ENCODE measurements around the gene SPDEF. TPM values are rescaled to one million over a fixed set of nuclear protein-coding genes. Genes with fewer than 3 reads are reported as not detected.

SPDEF gene
- total and polyA plus RNA-seq, 4 donors, result 2.6 to 11.8 (median 7.1) TPM

DNA sequence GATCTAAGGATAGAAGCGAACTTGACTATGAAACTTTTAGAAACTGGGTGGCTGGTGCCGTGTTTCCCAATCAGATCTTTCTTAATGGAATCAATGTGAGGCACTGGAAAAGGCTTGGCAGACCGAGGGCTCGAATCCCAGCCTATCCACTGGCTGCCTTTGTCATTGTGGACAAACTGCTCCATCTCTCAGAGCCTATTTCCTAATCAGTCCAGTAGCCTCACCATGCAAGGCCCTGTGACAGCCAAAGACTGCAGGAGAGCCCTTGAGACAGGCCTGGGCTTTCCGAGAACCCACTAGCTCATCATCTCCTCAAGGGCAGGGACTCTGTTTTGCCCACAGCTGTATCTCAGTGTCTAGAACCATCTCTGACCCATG, 43.4 kb downstream of the SPDEF start:
- peaks cover 0 to 9% (median 0%) of the 10 kb centered on the region in 5 donors for H3K4me1 ChIP-seq (ENCODE audit: control insufficient read depth in 5 of 5, insufficient read depth in 5 of 5, low read length in 5 of 5)
- no peak overlapping the region for H3K9ac ChIP-seq (ENCODE audit: insufficient read depth in 1 of 2, low read length in 2 of 2)
- H3K9me3 ChIP-seq (ENCODE audit: control insufficient read depth in 4 of 4, insufficient read depth in 3 of 4, low read length in 3 of 4), result peaks cover 0 to 3% (median 0%) of the 10 kb centered on the region in 4 donors
- WGBS, 2 donors, result 83 to 89% methylated on average over 5 of the region's 5 CpGs
- peak in 1 of 3 donors; percentile 2 for DNase-seq
- no peak overlapping the region for H3K27ac ChIP-seq (ENCODE audit: low read depth in 1 of 2, low read length in 1 of 2)
- TF ChIP-seq, protein P1, sequence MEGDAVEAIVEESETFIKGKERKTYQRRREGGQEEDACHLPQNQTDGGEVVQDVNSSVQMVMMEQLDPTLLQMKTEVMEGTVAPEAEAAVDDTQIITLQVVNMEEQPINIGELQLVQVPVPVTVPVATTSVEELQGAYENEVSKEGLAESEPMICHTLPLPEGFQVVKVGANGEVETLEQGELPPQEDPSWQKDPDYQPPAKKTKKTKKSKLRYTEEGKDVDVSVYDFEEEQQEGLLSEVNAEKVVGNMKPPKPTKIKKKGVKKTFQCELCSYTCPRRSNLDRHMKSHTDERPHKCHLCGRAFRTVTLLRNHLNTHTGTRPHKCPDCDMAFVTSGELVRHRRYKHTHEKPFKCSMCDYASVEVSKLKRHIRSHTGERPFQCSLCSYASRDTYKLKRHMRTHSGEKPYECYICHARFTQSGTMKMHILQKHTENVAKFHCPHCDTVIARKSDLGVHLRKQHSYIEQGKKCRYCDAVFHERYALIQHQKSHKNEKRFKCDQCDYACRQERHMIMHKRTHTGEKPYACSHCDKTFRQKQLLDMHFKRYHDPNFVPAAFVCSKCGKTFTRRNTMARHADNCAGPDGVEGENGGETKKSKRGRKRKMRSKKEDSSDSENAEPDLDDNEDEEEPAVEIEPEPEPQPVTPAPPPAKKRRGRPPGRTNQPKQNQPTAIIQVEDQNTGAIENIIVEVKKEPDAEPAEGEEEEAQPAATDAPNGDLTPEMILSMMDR (IDR thresholded peaks at IDR 0.05; ENCODE audit: control extremely low read depth, extremely low read depth), result no peak
- H3K4me3 ChIP-seq, result no peak overlapping the region
- ATAC-seq (ENCODE audit: insufficient read depth, low FRiP score), result no peak
- H3K36me3 ChIP-seq (ENCODE audit: control insufficient read depth in 4 of 4, insufficient read depth in 4 of 4, low read length in 4 of 4), result no peaks in the 10 kb centered on the region
- peaks cover 0 to 2% (median 0%) of the 10 kb centered on the region in 3 donors for H3K27me3 ChIP-seq (ENCODE audit: control insufficient read depth in 3 of 3, insufficient read depth in 3 of 3, low read length in 2 of 3)

DNA sequence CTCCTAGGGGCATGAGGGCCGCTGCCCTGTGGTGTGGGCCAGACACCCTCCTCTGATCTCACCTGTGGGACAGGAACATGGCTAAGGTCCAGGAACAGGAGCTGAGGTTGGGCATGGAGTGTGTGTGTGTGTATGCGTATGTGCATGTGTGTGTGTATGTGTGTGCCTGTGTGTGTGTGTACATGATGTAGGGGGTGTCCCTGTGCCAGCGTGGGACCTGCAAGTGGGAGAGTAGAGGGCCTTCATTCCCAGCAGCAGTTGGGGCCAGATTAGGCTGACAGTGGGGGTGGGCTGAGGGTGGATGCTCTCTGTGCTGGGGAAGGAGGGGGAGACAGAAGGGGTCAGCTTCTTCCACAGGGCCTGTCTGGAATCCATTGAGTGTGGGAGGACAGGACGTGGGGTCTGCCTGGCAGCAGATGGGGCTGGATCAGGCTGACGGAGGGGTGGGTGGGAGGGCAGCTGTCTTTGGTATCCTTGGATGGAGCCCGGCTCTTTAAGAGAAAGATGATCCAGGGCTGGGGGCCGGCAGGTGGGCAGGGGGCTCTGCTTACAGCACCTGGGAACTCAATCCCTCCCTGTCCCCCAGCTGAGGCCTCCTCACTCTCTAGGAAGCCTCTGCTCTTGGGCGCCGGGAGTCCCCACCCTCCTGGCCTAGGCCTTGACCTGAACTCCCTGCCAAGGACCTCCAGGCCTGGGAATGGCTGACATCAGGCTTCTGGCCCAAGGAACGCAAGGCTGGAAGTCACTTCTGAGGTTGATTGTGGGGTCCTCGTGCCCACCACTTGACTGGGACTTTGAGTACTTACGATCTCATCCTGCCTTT, 44.0 kb downstream of the SPDEF start:
- Histone ChIP-seq H3K9ac (ENCODE audit: insufficient read depth in 1 of 2, low read length in 2 of 2) (no peak overlapping the region), H3K9me3 (ENCODE audit: control insufficient read depth in 4 of 4, insufficient read depth in 3 of 4, low read length in 3 of 4) (peaks cover 0 to 3% (median 0%) of the 10 kb centered on the region in 4 donors), H3K27me3 (ENCODE audit: control insufficient read depth in 3 of 3, insufficient read depth in 3 of 3, low read length in 2 of 3) (peaks cover 0 to 2% (median 0%) of the 10 kb centered on the region in 3 donors), H3K4me1 (ENCODE audit: control insufficient read depth in 5 of 5, insufficient read depth in 5 of 5, low read length in 5 of 5) (peaks cover 0 to 9% (median 0%) of the 10 kb centered on the region in 5 donors), H3K4me3 (no peak overlapping the region), H3K36me3 (ENCODE audit: control insufficient read depth in 4 of 4, insufficient read depth in 4 of 4, low read length in 4 of 4) (no peaks in the 10 kb centered on the region), H3K27ac (ENCODE audit: low read depth in 1 of 2, low read length in 1 of 2) (no peak overlapping the region)
- DNase-seq (peak in 1 of 3 donors; percentile 9), ATAC-seq (ENCODE audit: insufficient read depth, low FRiP score) (no peak)
- TF ChIP-seq, protein P1 (IDR thresholded peaks at IDR 0.05; ENCODE audit: control extremely low read depth, extremely low read depth), result no peak
- 65 to 66% methylated on average over 12 of the region's 12 CpGs for WGBS, 2 donors

DNA sequence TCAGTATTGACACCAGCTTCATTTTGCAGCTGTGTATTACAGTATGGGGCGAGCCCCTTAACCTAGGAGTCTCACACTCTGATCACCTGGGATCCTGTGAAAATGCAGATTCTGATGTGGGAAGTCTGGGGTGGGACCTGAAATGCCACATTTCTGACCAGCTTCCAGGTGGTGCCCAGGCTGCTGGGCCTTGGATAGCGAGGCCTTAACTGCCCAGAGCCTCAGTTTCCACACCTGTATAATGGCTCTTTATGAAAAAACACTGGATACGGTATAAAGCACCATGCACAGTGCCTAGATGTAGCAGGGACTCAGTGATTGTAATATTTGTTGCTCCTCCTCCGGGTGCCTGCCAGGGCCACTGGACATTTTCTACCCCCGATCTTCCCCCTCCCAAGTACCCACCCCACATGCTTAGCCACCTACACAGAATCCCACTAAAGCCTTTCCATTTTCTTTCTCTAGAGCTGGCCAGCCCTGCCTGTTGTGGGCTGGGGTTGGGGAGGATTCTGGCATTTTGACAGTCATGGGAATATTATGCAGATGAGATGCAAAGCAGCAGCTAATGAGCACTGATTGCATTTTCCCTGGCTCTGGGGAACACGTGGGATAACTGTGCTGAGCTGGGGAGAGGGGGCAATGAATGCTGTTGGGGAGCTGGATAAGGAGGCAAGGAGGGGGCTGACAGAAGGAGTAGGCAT, 44.8 kb downstream of the SPDEF start:
- WGBS, 2 donors, result 82 to 92% methylated on average over 6 of the region's 6 CpGs
- no peak overlapping the region for H3K9ac ChIP-seq (ENCODE audit: insufficient read depth in 1 of 2, low read length in 2 of 2)
- H3K4me1 ChIP-seq (ENCODE audit: control insufficient read depth in 5 of 5, insufficient read depth in 5 of 5, low read length in 5 of 5), result peaks cover 0 to 9% (median 0%) of the 10 kb centered on the region in 5 donors
- H3K27ac ChIP-seq (ENCODE audit: low read depth in 1 of 2, low read length in 1 of 2), result no peak overlapping the region
- H3K36me3 ChIP-seq (ENCODE audit: control insufficient read depth in 4 of 4, insufficient read depth in 4 of 4, low read length in 4 of 4), result no peaks in the 10 kb centered on the region
- DNase-seq, result peak in 1 of 3 donors; percentile 3
- peaks cover 0 to 3% (median 0%) of the 10 kb centered on the region in 4 donors for H3K9me3 ChIP-seq (ENCODE audit: control insufficient read depth in 4 of 4, insufficient read depth in 3 of 4, low read length in 3 of 4)
- no peak for ATAC-seq (ENCODE audit: insufficient read depth, low FRiP score)
- peaks cover 0 to 2% (median 0%) of the 10 kb centered on the region in 3 donors for H3K27me3 ChIP-seq (ENCODE audit: control insufficient read depth in 3 of 3, insufficient read depth in 3 of 3, low read length in 2 of 3)
- TF ChIP-seq, protein P1 (IDR thresholded peaks at IDR 0.05; ENCODE audit: control extremely low read depth, extremely low read depth), result no peak
- H3K4me3 ChIP-seq, result no peak overlapping the region
